C1 segment of cervical spinal cord (tissue), 14 donors: Measurements from ENCODE around the gene FRY.
A peak's percentile ranks its signal among the peaks of the same experiment; 100 is the strongest.

ENCODE experiments used
- DNase-seq, 14 donors: peaks; one replicate each; lab custom pipeline; 2025; lab: John Stamatoyannopoulos, UW

FRY gene

GRCh38 chr13:32213626-32214025, 182.1 kb downstream of the FRY start:
- no peak for DNase-seq

- no peak for DNase-seq
Measured at GRCh38 chr13:32214071-32214470, 182.5 kb downstream of the FRY start.

- no peak for DNase-seq
Measured at GRCh38 chr13:32216281-32216680, 184.7 kb downstream of the FRY start.

- no peak for DNase-seq
Measured at GRCh38 chr13:32222046-32222676, 190.6 kb downstream of the FRY start.

- DNase-seq: no peak
Measured at GRCh38 chr13:32224916-32225315, 193.3 kb downstream of the FRY start.

- DNase-seq: no peak
Measured at GRCh38 chr13:32225481-32225931, 193.9 kb downstream of the FRY start.

GRCh38 chr13:32228330-32229041, 196.9 kb downstream of the FRY start:
- DNase-seq: no peak

- peak in 1 of 14 donors; percentile 32 for DNase-seq
Measured at GRCh38 chr13:32229443-32229842, 197.9 kb downstream of the FRY start.

GRCh38 chr13:32232263-32232662, 200.7 kb downstream of the FRY start:
- no peak for DNase-seq

GRCh38 chr13:32233062-32233461, 201.5 kb downstream of the FRY start:
- DNase-seq: no peak

GRCh38 chr13:32234914-32235313, 203.3 kb downstream of the FRY start:
- no peak for DNase-seq

- DNase-seq: no peak
Measured at GRCh38 chr13:32237681-32238080, 206.1 kb downstream of the FRY start.

GRCh38 chr13:32243695-32244094, 212.1 kb downstream of the FRY start:
- DNase-seq: no peak

GRCh38 chr13:32245555-32245954, 214.0 kb downstream of the FRY start:
- DNase-seq: no peak

- DNase-seq: peak in 1 of 14 donors; percentile 2
Measured at GRCh38 chr13:32246468-32246867, 214.9 kb downstream of the FRY start.

GRCh38 chr13:32247887-32248286, 216.3 kb downstream of the FRY start:
- DNase-seq: no peak

GRCh38 chr13:32248801-32249200, 217.2 kb downstream of the FRY start:
- DNase-seq: no peak

- no peak for DNase-seq
Measured at GRCh38 chr13:32252812-32253438, 221.4 kb downstream of the FRY start.

GRCh38 chr13:32253911-32254399, 222.4 kb downstream of the FRY start:
- no peak for DNase-seq

- no peak for DNase-seq
Measured at GRCh38 chr13:32254416-32254815, 222.8 kb downstream of the FRY start.

GRCh38 chr13:32254916-32255723, 223.5 kb downstream of the FRY start:
- no peak for DNase-seq

GRCh38 chr13:32255724-32256109, 224.1 kb downstream of the FRY start:
- DNase-seq: no peak
